ENCODE data around the gene TNNI2.

Gene TNNI2

GRCh38 chr11:1889941-1890855 is 51.4 kb downstream of the TNNI2 start:
- no peak for DNase-seq
